NB4 (cell line): ENCODE data around the gene FUT8.

Source experiments
- DNase-seq: peaks from one replicate; pipeline ENCODE4 v3.0.0; 2010; ENCODE audit warnings: low read depth
- H3K4me3 ChIP-seq: one replicate; pipeline ENCODE4 v1.5.1; 2011; ENCODE audit warnings: mild to moderate bottlenecking, low read depth, low read length, moderate library complexity
- MYC ChIP-seq: IDR thresholded peaks from 2 replicates; pipeline ENCODE4 v1.6.1; 2011; ENCODE audit warnings: low read depth, low read length
- POLR2A ChIP-seq: IDR thresholded peaks from 2 replicates; pipeline ENCODE4 v1.6.1; 2011; ENCODE audit warnings: mild to moderate bottlenecking; ENCODE audit not compliant: insufficient read length; ENCODE audit errors: extremely low read depth
- TF ChIP-seq, protein P1 (sequence below): IDR thresholded peaks from one replicate; pipeline ENCODE4 v1.5.1; 2012; ENCODE audit warnings: low read depth, low read length
- TF ChIP-seq, protein P2 (sequence below): IDR thresholded peaks from 2 replicates; pipeline ENCODE4 v1.6.1; 2011; ENCODE audit warnings: low read depth, low read length

The FUT8 gene

DNA sequence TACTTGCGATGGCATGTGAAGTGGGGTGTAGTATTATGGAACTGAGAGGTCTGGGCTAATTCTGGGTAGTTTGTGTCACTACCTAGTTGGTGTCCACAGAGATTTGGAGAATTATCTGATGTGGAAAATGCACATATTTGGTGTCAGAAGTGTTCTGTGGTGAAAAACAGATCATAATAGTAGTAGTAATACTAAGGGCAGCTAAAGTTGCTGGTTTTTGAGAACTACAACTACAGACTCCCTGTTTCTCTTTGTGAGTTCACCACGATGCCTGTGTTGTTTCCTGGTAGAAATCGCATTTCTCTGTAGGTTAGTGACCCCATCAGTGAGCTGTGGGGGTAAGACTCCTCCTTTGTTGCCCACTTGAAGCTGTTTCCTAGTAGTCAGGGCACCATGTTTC, 206.5 kb downstream of the FUT8 start:
- H3K4me3 ChIP-seq = no peak overlapping the region
- TF ChIP-seq, protein P1, sequence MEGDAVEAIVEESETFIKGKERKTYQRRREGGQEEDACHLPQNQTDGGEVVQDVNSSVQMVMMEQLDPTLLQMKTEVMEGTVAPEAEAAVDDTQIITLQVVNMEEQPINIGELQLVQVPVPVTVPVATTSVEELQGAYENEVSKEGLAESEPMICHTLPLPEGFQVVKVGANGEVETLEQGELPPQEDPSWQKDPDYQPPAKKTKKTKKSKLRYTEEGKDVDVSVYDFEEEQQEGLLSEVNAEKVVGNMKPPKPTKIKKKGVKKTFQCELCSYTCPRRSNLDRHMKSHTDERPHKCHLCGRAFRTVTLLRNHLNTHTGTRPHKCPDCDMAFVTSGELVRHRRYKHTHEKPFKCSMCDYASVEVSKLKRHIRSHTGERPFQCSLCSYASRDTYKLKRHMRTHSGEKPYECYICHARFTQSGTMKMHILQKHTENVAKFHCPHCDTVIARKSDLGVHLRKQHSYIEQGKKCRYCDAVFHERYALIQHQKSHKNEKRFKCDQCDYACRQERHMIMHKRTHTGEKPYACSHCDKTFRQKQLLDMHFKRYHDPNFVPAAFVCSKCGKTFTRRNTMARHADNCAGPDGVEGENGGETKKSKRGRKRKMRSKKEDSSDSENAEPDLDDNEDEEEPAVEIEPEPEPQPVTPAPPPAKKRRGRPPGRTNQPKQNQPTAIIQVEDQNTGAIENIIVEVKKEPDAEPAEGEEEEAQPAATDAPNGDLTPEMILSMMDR = no peak
- no peak for TF ChIP-seq POLR2A
- TF ChIP-seq MYC = no peak
- TF ChIP-seq, protein P2, sequence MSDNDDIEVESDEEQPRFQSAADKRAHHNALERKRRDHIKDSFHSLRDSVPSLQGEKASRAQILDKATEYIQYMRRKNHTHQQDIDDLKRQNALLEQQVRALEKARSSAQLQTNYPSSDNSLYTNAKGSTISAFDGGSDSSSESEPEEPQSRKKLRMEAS = no peak
- DNase-seq = no peak

DNA sequence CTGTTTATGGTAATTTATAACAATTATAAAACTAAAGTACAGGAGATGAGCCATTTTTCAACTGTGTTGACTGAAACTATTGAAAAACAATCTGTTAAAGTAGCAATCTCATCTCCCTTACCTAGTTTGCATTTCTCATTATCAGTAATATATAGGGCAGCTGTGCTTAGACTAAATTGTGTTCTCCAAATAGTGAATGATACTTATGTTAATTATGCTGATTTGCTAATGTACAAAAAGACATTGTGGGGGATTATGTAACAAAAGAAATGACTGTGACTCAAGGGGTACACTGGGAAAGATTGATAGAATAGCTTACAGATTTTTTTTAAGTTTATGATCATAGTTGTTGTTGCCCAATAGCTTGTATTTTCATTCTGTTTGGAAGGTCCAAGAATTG, 207.7 kb downstream of the FUT8 start:
- no peak overlapping the region for H3K4me3 ChIP-seq
- TF ChIP-seq MYC (no peak), POLR2A (no peak)
- TF ChIP-seq, protein P2 = no peak
- TF ChIP-seq, protein P1 = no peak
- no peak for DNase-seq

DNA sequence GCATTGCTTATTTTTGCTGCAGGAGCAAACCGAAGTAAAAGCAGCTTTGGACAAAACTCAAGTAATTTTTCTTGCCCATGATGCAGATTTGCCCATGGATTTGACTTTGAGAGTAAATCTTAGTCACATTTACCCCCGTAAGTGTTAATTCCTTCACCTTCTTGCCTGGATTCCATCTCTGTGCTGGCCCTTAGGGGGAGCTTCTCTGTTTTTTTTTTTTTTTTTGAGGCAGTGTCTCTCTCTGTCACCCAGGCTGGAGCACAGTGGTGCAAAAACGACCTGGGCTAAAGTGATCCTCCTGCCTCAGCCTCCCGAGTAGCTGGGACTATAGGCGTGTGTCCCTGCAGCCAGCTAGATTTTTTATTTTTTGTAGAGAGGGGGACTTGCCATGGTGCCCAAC, 210.2 kb downstream of the FUT8 start:
- no peak for DNase-seq
- H3K4me3 ChIP-seq = no peak overlapping the region
- TF ChIP-seq, protein P1 = no peak
- no peak for TF ChIP-seq MYC
- TF ChIP-seq, protein P2 = no peak
- TF ChIP-seq POLR2A = no peak

DNA sequence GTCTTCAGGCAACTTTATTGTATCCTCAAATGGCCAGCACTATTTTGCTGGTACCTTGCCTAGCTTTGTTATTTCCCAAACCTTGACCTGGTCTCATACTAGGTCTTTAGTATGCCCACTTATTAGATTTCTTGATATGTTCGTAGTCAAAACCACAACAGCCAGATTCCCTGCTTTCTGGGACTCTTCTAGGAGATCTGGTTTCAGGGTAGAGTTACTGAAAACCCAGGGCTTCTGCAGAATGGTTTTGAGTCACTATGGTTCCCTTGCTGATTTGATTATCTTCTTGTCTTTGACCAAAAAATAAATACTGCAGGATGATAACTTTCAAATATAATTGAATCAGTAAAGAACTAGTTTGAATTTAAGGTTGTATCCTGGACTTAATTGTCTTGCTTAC, 211.2 kb downstream of the FUT8 start:
- H3K4me3 ChIP-seq = no peak overlapping the region
- no peak for DNase-seq
- TF ChIP-seq, protein P2 = no peak
- TF ChIP-seq POLR2A (no peak), MYC (no peak)
- TF ChIP-seq, protein P1 = no peak

DNA sequence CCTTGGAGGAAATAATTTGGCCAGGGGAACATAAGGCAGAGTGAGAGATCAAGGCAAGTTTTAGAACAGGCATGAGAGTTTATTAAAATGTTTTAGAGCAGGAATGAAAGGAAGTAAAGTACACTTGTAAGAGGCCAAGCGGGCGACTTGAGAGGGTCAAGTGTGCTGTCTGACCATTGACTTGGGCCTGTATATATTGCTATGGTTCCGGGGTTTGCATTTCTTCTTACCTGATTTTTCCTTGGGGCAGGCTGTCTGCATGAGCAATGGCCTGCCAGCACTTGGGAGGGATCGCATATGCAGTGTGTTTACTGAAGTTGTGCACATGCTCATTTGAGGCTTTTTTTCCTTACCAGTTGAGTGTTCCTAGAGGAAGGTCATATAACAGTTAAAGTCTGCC, 214.8 kb downstream of the FUT8 start:
- TF ChIP-seq, protein P1 = no peak
- TF ChIP-seq POLR2A (no peak), MYC (no peak)
- TF ChIP-seq, protein P2 = no peak
- H3K4me3 ChIP-seq = no peak overlapping the region
- DNase-seq = no peak

DNA sequence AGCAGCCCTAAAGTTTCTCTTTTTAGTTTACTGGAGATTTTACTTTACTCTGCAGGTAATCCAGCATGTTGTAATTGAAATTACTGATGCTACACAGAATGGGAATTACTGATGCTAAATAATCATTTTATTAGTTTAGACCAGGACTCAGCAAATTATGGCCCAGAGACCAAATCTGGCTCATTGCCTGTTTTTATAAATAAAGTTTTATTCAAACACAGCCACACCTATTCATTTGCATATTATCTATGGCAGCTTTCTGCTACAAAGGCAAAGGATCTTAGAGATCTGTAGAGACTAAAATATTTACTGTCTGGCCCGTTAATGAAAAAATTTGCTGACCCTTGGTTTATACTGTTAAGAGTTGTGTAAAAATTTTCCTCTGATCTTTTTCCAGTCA, 216.1 kb downstream of the FUT8 start:
- no peak overlapping the region for H3K4me3 ChIP-seq
- TF ChIP-seq, protein P2 = no peak
- TF ChIP-seq, protein P1 = no peak
- TF ChIP-seq MYC = no peak
- no peak for TF ChIP-seq POLR2A
- no peak for DNase-seq
